Activated naive CD8-positive, alpha-beta T cell treated with anti-CD3 and anti-CD28 coated beads, Interleukin-2, amount 10 ng/mL, durations not matched to agents 7 days and 5 days (primary cell): ENCODE data around the gene PCED1B. TPM values are rescaled to one million over a fixed set of nuclear protein-coding genes. Genes with fewer than 3 reads are reported as not detected.
"Not testable (repeated sequence)": the region's sequence is repeated elsewhere in the genome, so short reads cannot be mapped to it uniquely, and the experiment has no call there.

Experiments used
- ATAC-seq: fragments of 150-1000 bp; cut with Tn5 transposase; one replicate; pipeline ENCODE4 v1.10.0; 2021; ENCODE audit warnings: low read depth, moderate library complexity
- POLR2A ChIA-PET: fragments of 350-600 bp; sonication (Branson Sonifier 250); formaldehyde crosslinking; loops from one replicate; lab custom pipeline; 2021; ENCODE audit warnings: antibody characterized with exemption; lab: Charles Lee
- DNase-seq: peaks from one replicate; pipeline ENCODE4 v3.0.0; 2021
- H3K27ac Mint-ChIP-seq: one replicate; pipeline ENCODE4 v1.8.0; 2022; ENCODE audit warnings: mild to moderate bottlenecking, mixed read lengths
- H3K27me3 Mint-ChIP-seq: one replicate; pipeline ENCODE4 v1.8.0; 2022; ENCODE audit warnings: mild to moderate bottlenecking, moderate library complexity, mixed read lengths
- H3K36me3 Mint-ChIP-seq: one replicate; pipeline ENCODE4 v1.8.0; 2021; ENCODE audit warnings: mild to moderate bottlenecking, mixed read lengths
- H3K4me1 Mint-ChIP-seq: one replicate; pipeline ENCODE4 v1.8.0; 2021; ENCODE audit warnings: mixed read lengths
- H3K4me3 Mint-ChIP-seq: one replicate; pipeline ENCODE4 v1.8.0; 2022; ENCODE audit warnings: mild to moderate bottlenecking, moderate library complexity, mixed read lengths
- H3K9me3 Mint-ChIP-seq: one replicate; pipeline ENCODE4 v1.8.0; 2021; ENCODE audit warnings: mixed read lengths
- microRNA-seq: library from miRNA; unstranded; fragments of <30 nt; microRNA quantifications from one replicate; pipeline ENCODE4 v1.2.0, GENCODE V29; 2022
- total RNA-seq, 2 experiments: library from RNA; stranded (reverse); gene quantifications; one replicate each; pipeline ENCODE4 v1.2.3, GENCODE V29; 2021

Gene PCED1B
- total RNA-seq, 2 experiments from 2014 or later, result 102 to 104 TPM

DNA sequence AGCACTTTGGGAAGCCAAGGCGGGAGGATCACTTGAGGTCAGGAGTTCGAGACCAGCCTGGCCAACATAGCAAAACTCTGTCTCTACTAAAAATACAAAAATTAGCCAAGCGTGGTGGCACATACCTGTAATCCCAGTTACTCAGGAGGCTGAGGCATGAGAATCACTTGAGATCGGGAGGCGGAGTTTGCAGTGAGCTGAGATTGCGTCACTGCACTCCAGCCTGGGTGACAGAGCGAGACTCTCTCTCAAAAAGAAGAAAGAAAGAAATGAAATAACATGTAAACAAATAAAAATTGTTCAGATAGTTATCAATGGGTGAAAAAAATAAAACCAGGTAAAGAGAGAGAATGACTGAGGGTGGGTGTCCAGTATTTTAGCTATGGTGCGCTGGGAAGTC is 200.3 kb downstream of the PCED1B start:
- H3K4me3 Mint-ChIP-seq, ATAC-seq, H3K27ac Mint-ChIP-seq, DNase-seq, POLR2A ChIA-PET, H3K9me3 Mint-ChIP-seq, H3K27me3 Mint-ChIP-seq: not testable (repeated sequence)
- Mint-ChIP-seq H3K36me3 (peaks cover 13% of the 10 kb centered on the region), H3K4me1 (peaks cover 39% of the 10 kb centered on the region)

DNA sequence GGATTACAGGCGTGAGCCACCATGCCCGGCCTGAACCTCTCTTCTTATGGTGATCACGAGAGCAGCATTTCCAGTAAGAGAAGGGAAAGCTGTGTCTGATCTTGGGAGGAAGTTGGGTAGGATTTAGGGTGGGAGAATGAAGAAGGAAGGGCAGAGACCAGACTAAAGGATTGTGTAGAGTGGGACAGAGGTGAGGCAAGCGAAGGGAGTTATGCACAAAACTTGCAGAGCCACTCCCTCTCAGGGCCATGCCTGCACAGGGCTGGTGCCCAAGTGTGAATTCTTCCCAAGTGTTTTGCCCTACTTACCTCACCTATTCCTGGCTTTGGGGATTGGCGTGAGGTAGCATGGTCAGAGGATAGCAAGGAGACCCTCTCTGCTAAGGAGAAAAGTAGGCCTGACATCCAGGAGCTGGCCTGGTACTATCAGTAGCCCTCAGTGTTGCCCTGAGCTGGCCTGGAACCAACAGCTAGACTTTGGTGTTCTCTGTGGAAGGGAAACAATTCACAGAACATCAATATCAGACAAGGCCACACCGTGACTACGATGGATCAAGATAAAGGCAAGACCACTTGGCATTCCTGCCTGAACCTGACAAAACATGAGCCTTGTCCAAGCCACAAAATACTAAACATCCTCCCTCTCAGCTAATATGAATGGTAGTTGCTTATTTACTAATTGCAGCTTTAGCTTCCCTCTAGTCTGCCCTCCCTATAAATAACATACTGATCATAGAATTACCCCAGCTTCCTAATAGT is 201.3 kb downstream of the PCED1B start:
- POLR2A ChIA-PET, result interaction anchor here (0.6 kb wide), 1 partner anchor 26 kb away, joined by 3 read pairs; no protein-coding TSS in a partner anchor
- DNase-seq (no peak), ATAC-seq (no peak)
- Mint-ChIP-seq H3K36me3 (peaks cover 10% of the 10 kb centered on the region), H3K4me3 (no peak overlapping the region), H3K27ac (no peak overlapping the region), H3K4me1 (peaks cover 30% of the 10 kb centered on the region), H3K9me3 (peaks cover 5% of the 10 kb centered on the region), H3K27me3 (no peaks in the 10 kb centered on the region)

DNA sequence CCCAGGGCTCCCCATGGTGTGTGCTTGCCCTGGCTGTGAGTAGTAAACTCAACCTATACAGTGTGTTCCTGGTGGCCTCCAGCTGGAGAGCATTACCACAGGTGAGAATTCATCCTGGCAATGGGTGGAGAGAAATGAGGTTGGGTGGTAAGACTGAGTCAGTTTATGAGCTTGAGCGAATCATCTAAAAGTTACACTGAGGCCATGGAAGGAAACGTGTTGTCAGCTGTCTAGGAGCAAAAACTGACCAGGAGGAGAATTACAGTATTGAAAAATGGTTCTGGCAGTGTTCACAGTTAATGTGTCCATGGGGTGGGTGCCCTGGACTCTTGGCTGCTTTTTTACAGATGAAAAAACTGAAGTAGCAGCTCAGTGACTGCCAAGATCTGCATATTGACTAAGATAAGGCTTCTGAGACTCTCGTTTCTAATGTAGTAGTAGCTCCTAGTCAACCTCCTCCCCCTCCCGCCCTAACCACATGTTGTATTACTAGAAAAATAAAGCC is 202.3 kb downstream of the PCED1B start:
- Mint-ChIP-seq H3K4me1 (peaks cover 24% of the 10 kb centered on the region), H3K4me3 (no peak overlapping the region), H3K27ac (peak overlapping the region; percentile 51), H3K36me3 (peaks cover 10% of the 10 kb centered on the region), H3K27me3 (no peaks in the 10 kb centered on the region), H3K9me3 (peaks cover 5% of the 10 kb centered on the region)
- ATAC-seq (no peak), DNase-seq (no peak)
- POLR2A ChIA-PET, result interaction anchor here (0.6 kb wide), 1 partner anchor 21 kb away, joined by 4 read pairs; no protein-coding TSS in a partner anchor

DNA sequence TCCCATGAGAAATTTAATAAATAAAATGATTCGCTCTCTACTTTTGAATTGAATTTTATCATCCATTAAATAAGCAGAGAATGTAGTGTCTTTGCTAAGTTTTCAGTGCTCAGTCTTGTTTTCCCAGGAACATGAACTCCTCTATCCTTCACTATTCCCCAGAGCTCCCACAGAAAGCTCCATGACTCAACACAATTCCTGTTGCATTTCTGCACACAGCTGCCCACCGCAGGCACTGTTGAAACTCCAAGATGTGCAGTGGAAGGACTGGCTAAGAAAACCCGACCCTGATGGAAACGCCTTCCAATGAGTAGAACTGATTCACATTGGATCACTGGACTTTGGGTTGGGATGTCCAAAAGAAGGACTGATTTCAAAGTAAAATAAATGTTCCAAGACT is 202.8 kb downstream of the PCED1B start:
- ATAC-seq (no peak), DNase-seq (no peak)
- no peaks in the 10 kb centered on the region for H3K27me3 Mint-ChIP-seq
- POLR2A ChIA-PET, result interaction anchor here (0.6 kb wide), 1 partner anchor 21 kb away, joined by 4 read pairs; no protein-coding TSS in a partner anchor
- no peak overlapping the region for H3K27ac Mint-ChIP-seq
- peaks cover 10% of the 10 kb centered on the region for H3K36me3 Mint-ChIP-seq
- H3K4me1 Mint-ChIP-seq, result peaks cover 19% of the 10 kb centered on the region
- H3K9me3 Mint-ChIP-seq, result peaks cover 5% of the 10 kb centered on the region
- H3K4me3 Mint-ChIP-seq, result no peak overlapping the region

Small RNA genes within 50 kb of the gene (microRNA-seq; reads per million reads assigned to microRNA genes)
- gene MIR4698, result not detected

Other genes starting within 250 kb of the PCED1B start
- gene AMIGO2, start 338 bp downstream of the PCED1B start, total RNA-seq, result 10 to 100 TPM; 20.2 to 20.5 TPM